ENCODE data around the gene NFATC2. TPM values are rescaled to one million over a fixed set of nuclear protein-coding genes. Genes with fewer than 3 reads are reported as not detected.

Gene NFATC2
- total and polyA plus RNA-seq, 2 of the 8 experiments (the other 6 are each of a cell fraction or from before 2014, with no cell fraction given): 0.27 to 0.91 TPM

GRCh38 chr20:51526754-51527153 is 15.8 kb downstream of the NFATC2 start:
- H2BK20ac ChIP-seq (ENCODE audit: low read length): no peak overlapping the region
- H3K27me3 ChIP-seq (replicated peaks in 1 of 4; ENCODE audit: control insufficient read depth in 3 of 4, extremely low read depth in 1 of 4, insufficient read depth in 3 of 4, low read length in 3 of 4): no peaks in the 10 kb centered on the region
- no peak overlapping the region for H3K4ac ChIP-seq (replicated peaks; ENCODE audit: insufficient read length, low read depth, low read length)
- H3K4me3 ChIP-seq (ENCODE audit: extremely low read depth in 1 of 4, insufficient read depth in 2 of 4, low read depth in 3 of 4, low read length in 4 of 4): no peak overlapping the region
- no peak overlapping the region for H3K9ac ChIP-seq (replicated peaks in 1 of 4; ENCODE audit: extremely low read depth in 1 of 4, low read depth in 3 of 4, low read length in 3 of 4)
- no peak overlapping the region for H3K27ac ChIP-seq (ENCODE audit: low read depth, low read length)
- 80% methylated on average over 4 of the region's 4 CpGs; no CpG with 5 or more reads in 1 of the 2 experiments for WGBS, 2 experiments (ENCODE audit: extremely low coverage in 1 of 2, insufficient coverage in 1 of 2, insufficient read length in 1 of 2, insufficient replicate concordance in 2 of 2, low coverage in 1 of 2, low lambda C conversion rate in 2 of 2, missing lambda C conversion rate in 1 of 2)
- no peak overlapping the region for H2AK5ac ChIP-seq (ENCODE audit: low read depth, low read length)
- no peak overlapping the region for H2BK120ac ChIP-seq (replicated peaks; ENCODE audit: low read depth, low read length)
- H4K8ac ChIP-seq (ENCODE audit: extremely low read depth, insufficient read depth, low read length): no peak overlapping the region
- ChIA-PET CTCF (ENCODE audit: partially characterized antibody) (interaction anchor here (0.7 to 1.6 kb wide), 4 partner anchors 17 to 539 kb away, joined by 3 to 5 read pairs (median 4); no protein-coding TSS in a partner anchor), POLR2A (ENCODE audit: partially characterized antibody) (interaction anchor here (0.9 kb wide), 1 partner anchor 13 kb away, joined by 3 read pairs; no protein-coding TSS in a partner anchor)
- no peak overlapping the region for H2BK12ac ChIP-seq (ENCODE audit: low read depth, low read length)
- FAIRE-seq (no peak), DNase-seq (ENCODE audit: low read depth in 1 of 2, low spot score in 2 of 2) (no peak)
- H3K79me1 ChIP-seq (ENCODE audit: low read depth, low read length): no peaks in the 10 kb centered on the region
- H2AFZ ChIP-seq (ENCODE audit: low read length): no peak overlapping the region
- no peak overlapping the region for H2BK5ac ChIP-seq (ENCODE audit: low read depth, low read length)
- no peak overlapping the region for H3K4me2 ChIP-seq (ENCODE audit: insufficient read depth in 1 of 2, low read depth in 2 of 2, low read length in 2 of 2)
- H3K18ac ChIP-seq (ENCODE audit: extremely low read depth, low read length): no peak overlapping the region
- H3K4me1 ChIP-seq (replicated peaks in 1 of 4; ENCODE audit: control insufficient read depth in 3 of 4, insufficient read depth in 4 of 4, low read length in 3 of 4): no peaks in the 10 kb centered on the region; a peak in 1 of 7 replicates
- H3K23me2 ChIP-seq (ENCODE audit: low read depth, low read length): no peaks in the 10 kb centered on the region
- no peak overlapping the region for H4K5ac ChIP-seq (ENCODE audit: insufficient read length, low read depth, low read length)
- H3K23ac ChIP-seq (ENCODE audit: insufficient read length): no peak overlapping the region
- H4K91ac ChIP-seq (replicated peaks; ENCODE audit: insufficient read length, low read length): no peak overlapping the region
- no peaks in the 10 kb centered on the region for H3K36me3 ChIP-seq (ENCODE audit: control insufficient read depth in 2 of 4, insufficient read depth in 4 of 4, low read length in 3 of 4)
- H3K14ac ChIP-seq (ENCODE audit: insufficient read length): no peak overlapping the region
- no peaks in the 10 kb centered on the region for H4K20me1 ChIP-seq (replicated peaks in 1 of 2; ENCODE audit: control insufficient read depth in 1 of 2, insufficient read depth in 2 of 2, low read length in 2 of 2)
- H2BK15ac ChIP-seq (ENCODE audit: low read length): no peak overlapping the region
- H3K9me3 ChIP-seq (ENCODE audit: insufficient read depth in 2 of 2, low read depth in 1 of 2, low read length in 1 of 2): no peaks in the 10 kb centered on the region
- no peaks in the 10 kb centered on the region for H3K79me2 ChIP-seq (ENCODE audit: control insufficient read depth in 1 of 2, insufficient read depth in 2 of 2, low read length in 2 of 2)
- H3K56ac ChIP-seq (replicated peaks; ENCODE audit: insufficient read length, low read depth, low read length): no peak overlapping the region
- TF ChIP-seq CBX5 (IDR thresholded peaks at IDR 0.05; ENCODE audit: low read depth, low read length) (no peak), PHF8 (conservative IDR thresholded peaks at IDR 0.05; ENCODE audit: low read depth, low read length) (no peak), KDM4A (IDR thresholded peaks at IDR 0.05; ENCODE audit: low read depth, low read length, severe bottlenecking) (no peak), SIRT6 (IDR thresholded peaks at IDR 0.05; ENCODE audit: low read length) (no peak), CREB1 (IDR thresholded peaks at IDR 0.05) (no peak), CBX8 (IDR thresholded peaks at IDR 0.05; ENCODE audit: borderline replicate concordance, low read depth, low read length) (no peak)
